Renal cortical epithelial cell (primary cell): ENCODE data around the gene RABEP1. TPM values are rescaled to one million over a fixed set of nuclear protein-coding genes. Genes with fewer than 3 reads are reported as not detected.

Source experiments
- DNase-seq: peaks from one replicate; pipeline ENCODE4 v3.0.0-alpha.2; 2011; ENCODE audit warnings: low read depth
- total RNA-seq: library from RNA; depleted of rRNA; stranded (reverse); fragments of >200 nt; gene quantifications from 2 replicates; pipeline ENCODE4 v1.2.3, GENCODE V29; 2014

The RABEP1 gene
- total RNA-seq, 1 donor from 2014 or later, result 77.1 TPM

DNA sequence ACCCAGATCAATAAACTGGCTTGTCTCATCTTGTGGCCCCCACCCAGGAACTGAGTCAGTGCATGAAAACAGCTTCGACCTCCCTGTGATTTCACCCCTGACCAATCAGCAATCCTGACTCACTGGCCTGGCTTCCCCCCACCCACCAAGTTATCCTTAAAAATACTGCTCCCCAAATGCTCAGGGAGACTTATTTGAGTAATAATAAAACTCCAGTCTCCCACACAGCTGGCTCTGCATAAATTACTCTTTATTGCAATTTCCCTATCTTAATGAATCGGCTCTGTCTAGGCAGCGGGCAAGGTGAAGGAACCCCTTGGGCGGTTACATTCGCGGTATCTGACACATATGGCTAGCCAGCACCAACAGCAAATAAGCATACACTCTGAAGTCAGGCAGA lies 9.8 kb upstream of the RABEP1 start:
- no peak for DNase-seq

DNA sequence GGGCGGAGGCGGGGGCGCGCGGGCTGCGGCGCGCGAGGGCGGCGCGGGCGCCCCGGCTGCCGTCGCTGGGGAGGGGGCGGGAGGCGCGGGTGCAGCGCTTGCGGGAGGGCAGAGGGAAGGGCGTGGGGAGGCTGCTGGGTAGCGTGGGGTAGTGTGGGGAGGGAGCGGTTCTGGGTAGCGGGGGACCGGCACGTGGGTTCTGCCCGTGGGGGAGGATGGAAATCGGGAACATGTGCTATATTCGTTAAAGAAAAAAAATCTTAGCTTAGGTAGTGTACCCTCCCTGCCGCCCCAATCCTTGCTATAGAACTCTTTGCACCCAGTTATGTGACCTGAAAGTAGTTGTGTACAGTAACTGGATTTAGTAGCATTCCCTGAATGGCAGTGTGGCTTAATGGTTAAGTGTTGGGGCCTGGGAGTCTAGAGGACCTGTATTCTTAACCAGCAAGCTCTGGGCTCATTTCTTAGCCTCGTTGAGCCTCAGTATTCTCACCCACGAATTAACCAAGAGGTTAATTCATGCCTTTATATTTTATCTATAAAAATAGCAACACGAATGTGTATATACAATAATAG lies 646 bp downstream of the RABEP1 start:
- DNase-seq, result no peak

DNA sequence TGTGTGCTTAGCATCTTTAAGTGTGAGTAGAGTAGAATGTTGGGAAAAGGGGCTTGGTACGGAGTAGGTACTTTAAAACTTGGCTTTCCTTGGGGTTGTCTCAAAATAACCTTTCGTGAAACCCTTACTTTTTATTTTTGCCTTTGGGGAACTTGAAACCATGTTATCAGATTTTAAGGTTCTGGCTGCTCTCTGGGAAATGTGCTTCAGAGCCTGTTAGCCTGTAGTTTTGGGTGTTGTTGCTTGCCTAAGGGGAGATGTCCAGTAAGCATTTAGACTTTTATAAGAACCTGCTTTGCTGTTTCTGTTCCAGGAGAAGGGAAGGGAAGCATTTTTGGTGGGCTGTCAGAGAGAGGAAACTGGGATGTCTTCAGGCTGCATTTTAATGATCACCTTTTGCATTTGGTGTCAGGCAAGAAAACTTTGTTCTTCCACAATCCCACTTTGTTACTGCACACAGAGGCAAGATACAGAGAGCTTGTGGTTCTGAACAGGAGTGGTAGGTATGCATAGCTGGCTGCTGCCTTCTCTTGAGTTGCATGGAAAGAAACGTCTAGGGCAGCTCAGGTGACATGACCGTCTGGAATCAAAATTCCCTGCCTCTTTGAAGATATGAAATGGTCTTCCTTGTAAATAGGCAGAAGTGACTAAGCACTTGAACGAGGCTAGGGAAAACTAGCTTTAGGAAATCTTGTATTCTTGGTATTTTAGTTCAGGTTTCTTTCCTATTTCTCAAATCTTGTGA lies 1.7 kb downstream of the RABEP1 start:
- DNase-seq, result peak; percentile 31

DNA sequence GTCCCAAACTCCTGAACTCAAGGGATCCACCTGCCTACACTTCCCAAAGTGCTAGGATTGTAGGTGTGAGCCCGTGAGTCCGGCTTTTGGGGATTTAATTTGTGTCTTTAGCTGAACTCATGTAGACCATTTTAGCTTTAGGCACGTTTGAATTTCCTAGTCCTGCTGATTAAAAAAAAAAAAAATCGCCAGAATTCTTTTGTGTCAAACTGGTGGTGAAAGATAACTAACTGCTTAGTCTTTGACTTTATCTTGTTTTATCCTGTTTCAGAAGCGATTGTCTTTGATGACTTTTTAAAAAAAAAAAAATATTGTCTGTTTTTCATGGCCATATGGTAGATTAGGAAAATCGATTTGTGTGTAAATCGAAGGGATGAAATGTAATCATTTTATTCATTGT lies 2.6 kb downstream of the RABEP1 start:
- no peak for DNase-seq

DNA sequence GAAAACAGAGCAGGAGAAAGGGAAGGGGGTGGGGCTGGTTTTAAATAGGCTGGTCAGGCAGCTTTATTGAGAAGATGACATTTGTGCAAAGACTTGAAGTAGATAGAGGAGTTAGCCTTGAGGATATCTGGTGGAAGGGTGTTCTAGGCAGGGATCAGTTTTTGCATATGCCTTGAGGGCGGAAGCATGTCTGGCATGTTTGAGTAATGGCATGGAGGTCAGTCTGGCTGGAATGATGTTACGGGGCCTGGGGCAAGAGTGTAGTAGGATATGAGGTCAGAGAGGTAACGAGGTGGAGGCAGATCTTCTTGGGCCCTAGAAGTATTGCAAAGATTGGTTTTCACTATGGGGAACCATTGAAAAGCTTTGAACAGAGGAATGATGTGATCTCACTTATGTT lies 4.8 kb downstream of the RABEP1 start:
- DNase-seq, result no peak

DNA sequence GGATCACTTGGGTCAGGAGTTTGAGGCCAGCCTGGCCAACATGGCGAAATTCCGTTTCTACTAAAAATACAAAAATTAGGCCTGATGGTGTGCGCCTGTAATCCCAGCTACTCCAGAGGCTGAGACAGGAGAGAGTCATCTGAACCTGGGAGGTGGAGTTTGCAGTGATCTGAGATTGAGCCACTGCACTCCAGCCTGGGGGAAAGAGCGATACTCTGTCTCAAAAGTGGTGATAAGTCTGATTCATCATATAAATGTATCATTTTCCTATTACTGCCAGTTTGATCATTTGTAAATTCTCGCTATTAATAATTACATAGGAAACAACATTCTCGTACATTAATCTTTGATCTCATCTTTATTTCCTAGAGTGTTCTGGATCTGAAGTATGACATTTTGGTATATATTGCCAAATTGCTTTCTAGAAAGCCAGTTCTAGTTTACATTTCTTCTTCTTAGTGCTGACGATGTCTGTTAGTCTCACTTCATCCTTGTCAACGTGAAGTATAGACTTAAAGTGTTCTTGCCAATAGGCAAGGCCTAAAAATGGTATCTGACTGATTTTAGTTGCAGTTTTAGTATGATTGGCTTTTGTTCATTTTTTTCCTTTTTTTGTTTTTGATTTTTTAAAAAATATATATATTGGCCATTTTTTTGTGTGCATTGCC lies 9.7 kb downstream of the RABEP1 start:
- no peak for DNase-seq

DNA sequence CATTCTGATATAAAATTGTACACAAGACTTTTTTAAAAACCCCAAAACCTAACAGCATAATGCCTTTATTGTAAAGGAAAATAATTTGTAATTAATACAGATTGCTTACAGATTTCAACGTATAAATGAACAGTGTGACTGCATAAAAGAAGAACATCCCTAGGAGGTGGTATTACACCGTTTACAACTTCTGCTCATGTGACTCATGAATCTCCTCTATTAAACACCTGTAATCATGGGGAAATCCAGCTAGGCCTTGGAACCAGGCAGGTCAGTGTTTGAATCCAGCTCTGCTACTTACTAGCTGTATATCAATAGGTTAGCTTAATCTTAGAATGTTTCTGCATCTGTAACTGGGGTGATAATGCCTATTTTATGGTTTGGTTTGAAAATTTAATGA lies 15.2 kb downstream of the RABEP1 start:
- DNase-seq, result peak; percentile 39

DNA sequence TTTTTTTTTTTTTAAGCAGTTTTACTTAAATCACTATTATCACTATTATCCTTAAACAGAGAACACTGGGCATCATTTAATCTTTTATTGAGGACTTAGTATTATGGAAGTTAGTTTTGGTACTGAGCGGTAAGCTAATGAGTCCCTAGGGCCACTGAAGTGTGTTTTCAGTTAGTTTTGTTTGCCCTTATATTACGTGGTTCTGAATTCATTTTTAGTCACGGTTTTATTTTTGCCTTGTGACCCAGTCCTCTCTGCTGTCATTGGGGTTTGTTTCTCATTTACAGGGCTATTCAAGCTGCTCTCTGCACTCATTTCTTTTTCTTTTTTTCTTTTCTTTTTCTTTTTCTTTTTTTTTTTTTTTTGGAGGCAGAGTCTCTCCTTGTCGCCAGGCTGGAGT lies 17.3 kb downstream of the RABEP1 start:
- no peak for DNase-seq

DNA sequence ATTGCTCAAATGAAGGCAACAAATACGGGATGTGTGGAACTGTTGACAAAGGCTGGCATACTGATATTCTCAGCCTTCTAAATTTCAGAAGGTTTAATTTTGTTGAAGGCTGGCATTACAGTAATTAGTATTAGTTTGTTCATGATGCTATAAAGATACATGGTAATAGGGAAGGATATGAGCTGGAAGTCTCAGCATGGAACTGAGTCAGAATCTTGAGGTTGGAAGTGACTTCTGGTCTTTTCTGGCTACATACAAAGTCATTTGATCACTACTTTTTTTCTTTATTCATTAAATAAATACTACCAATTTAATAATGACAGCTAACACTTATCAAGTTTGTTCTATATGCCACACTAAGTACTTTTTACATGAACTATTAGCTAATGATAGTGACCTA lies 22.6 kb downstream of the RABEP1 start:
- DNase-seq, result no peak

DNA sequence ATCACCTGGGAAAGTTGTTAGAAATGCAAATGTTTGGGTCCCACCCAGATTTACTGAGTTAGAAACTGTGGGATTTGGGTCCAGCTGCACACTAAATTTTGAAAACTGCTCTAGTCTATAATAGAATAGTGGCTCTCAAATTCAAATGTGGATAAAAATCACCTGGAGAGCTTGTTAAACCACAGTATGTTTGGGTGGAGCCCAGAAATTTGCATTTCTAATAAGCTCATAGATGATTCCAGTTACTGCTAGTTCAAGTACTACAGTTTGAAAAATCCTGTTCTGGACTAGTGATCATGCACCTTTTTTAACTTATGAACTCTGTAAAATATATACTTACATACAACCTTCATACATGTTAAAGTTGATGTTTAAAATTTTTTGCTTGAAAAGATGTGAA lies 27.8 kb downstream of the RABEP1 start:
- DNase-seq, result no peak

DNA sequence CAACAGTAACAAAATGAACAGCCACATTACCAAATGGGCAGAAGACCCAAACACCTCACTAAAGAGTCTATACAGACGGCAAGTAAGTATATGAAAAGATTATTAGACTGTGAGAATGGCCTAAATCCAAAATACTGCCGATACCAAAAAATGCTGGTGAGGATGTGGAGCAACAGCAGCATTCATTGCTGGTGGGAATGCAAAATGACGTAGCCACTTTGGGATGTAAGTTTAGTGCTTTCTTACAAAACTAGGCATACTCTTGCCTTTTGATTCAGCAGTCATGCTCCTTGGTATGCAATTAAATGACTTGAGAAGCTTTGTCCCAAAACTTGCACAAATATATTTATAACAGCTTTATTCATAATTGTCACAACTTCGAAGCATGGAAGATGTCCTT lies 43.8 kb downstream of the RABEP1 start:
- DNase-seq, result no peak

DNA sequence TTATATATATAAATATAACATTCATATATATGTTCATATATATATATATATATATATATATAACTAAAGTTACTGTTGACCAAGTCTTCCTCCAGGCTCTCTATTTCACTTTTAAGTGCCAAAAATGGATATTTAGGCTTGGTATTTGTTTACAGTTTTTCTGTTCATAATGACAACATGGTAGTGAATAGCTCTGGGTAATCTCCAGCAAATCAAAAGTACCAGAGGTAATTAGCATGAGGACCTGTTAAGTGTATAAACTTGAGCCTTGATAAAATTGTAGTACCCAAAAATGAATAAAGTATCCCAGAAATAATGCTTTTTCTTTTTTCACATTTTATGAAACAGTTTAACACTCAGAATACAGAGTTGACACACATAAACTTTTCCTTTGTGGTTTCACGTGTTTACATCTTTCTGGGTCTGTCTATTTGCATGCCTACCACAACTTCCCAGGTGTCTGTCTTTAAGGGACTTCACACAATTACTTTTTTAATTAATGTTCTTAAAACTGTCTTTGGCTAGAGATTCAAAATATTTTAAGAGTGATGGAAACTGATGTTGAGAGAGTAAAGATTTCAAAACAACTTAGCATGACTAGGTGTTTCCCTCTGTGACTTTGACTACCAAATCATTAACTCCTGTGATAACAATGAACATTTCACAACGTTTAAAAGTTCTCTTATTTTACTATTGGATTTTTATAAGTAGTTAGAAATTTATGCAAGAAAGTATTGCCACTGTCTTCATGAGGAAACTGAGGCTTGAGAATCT lies 47.9 kb downstream of the RABEP1 start:
- peak; percentile 66 for DNase-seq

DNA sequence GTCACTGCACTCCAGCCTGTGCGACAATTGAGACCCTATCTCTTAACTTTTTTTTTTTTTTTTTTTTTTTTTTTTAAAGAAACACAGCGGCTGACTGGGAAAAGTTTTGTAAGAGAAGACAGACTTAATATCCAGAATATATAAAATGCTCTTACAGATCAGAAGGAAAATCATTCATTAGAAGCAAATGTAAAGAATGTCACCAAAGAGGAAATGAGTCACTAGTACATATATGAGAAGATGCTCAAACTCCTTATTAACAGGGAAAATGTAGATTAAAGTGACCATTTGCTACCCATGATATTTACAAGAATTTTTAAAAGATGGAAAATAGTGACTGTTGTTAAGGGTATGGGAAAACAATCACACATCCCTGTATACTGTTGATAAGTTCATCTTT lies 48.9 kb downstream of the RABEP1 start:
- DNase-seq, result no peak

DNA sequence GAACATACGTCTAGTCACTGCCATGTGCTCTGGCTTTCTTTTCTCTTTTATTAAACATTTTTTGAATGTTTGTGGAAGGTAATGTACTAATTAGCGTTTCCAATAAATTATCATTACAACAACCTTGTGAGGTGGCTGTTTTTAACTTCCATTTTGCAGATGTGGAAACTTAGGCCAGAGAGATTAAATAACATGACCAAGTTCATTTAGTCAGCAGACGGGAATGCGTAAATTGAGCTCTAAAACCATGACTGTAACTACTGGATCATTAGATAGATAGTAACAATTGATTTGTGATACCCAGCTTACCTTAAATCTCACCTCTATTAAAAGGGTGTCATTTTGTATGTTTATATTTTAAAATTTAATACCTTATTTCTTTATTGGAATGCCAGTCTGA lies 49.4 kb downstream of the RABEP1 start:
- DNase-seq, result no peak

DNA sequence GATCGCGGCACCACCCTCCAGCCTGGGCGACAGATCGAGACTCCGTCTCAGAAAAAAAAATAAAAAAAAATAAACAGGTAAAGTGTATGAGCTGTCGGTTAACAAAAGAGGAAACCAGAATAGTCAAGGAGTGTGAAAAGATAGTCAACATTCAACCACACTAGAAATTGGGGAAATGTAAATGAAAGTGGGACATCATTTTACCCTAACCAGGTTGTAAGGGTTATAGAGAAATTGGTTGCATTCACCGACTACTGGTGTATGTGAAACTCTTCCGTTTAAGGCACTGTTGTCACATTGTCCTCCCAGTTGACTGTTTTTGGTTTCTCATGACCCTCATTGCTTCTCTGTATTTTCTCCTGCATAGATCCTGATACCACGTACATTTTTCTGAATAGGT lies 62.8 kb downstream of the RABEP1 start:
- DNase-seq, result no peak

DNA sequence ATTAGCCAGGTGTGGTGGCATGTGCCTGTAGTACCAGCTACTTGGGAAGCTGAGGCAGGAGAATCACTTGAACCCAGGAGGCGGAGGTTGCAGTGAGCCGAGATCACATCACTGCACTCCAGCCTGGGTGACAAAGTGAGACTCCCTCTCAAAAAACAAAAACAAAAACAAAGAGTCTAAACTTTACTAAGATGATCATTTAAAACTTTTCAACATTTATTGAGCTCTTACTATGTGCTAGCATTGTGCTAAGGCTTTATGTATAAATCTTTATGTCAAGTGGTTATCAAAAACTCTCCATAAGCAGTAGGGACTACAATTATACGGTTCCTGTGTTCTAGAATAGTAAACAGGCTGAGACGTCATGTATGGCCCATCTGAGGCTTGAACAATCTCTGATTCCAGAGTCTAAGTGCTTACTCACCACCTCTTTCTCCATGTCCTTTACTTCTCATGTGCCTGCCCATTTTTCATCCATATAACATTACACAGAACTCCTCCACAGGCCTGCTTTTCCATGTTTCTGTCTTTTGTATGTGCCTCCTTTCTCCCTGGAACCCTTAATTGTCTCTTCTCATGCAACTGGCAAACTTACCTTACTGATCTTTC lies 70.7 kb downstream of the RABEP1 start:
- no peak for DNase-seq

DNA sequence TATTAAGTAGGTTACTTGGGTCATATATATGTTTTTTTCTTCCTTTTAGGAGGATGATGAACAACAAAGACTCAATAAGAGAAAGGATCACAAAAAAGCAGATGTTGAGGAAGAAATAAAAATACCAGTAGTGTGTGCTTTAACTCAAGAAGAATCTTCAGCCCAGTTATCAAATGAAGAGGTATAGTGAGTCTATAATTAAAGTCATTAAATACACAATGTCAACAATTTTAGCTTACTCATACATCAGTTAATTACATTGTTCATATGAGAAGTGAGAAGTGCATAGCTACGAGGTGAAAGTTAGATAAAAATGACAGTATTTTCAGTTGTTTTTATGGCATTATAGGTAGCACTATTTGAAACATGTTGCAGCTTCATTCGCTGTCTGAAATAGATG lies 72.2 kb downstream of the RABEP1 start:
- no peak for DNase-seq

DNA sequence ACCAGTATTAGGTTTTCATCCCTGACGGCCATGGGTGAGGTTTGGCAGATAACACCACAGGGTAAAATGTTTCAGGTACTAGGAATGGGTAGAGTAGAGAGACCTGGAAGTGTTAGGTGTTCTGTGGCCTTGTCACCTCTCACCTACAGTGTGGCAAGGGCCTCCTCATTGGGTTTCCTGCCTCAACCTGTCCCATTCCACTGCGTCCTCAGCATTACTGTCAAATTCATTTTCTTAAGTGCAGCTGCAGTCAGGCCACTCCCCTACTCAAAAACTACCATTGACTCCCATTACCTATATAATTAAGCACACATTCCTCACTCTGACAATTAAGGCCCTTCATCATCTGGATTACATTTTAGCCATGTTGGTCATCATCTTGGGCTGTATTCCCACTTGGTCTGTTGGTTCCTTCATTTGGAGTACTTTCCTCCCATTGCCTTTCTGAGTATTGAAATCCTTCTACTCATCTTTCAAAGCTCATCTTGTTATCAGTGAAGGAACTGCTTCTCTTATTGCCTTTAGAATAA lies 72.9 kb downstream of the RABEP1 start:
- DNase-seq, result no peak

DNA sequence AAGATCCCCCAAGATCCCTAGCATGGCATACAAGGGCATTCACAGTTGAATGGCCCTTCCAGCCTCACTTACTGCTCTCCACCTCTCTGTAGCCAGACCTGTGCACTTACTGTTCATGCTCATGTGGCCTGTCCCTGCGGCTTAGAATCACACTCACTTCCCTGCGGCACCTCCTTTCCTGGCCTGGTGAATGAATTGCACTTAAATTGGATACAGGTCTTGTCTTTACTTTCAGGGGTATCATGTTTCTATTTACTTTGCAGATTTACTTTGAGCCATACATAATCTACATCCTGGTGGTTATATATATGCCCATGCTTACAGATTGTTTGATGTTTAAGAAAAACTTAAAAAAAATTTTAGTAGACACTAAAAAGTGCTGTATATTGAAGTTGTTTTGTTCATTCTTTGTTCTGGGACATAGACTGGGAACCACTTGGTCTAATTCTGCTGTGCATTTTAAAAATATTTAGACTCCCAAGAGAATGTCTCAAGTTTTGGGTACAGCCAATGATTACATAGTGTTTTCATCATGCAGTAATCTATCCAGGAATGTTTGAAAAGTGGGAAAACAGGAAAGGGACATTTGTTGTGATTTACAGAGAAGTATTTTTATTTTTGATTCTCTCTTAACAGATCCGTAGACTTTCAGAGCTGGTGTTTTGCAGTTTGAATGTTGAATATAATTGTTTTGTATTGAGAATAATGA lies 73.5 kb downstream of the RABEP1 start:
- DNase-seq, result no peak

DNA sequence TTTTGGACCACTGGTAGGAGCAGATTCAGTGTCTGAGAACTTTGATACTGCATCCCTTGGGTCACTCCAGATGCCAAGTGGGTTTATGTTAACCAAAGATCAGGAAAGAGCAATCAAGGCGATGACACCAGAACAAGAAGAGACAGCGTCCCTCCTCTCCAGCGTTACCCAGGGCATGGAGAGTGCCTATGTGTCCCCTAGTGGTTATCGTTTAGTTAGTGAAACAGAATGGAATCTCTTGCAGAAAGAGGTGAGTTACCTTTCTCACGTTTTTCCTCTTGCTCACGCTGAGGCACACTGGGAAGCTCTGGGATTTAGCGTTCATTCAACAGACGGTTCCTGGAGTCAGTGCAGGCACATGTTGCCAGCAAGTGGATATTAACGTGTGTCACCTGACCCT lies 79.3 kb downstream of the RABEP1 start:
- DNase-seq, result no peak

DNA sequence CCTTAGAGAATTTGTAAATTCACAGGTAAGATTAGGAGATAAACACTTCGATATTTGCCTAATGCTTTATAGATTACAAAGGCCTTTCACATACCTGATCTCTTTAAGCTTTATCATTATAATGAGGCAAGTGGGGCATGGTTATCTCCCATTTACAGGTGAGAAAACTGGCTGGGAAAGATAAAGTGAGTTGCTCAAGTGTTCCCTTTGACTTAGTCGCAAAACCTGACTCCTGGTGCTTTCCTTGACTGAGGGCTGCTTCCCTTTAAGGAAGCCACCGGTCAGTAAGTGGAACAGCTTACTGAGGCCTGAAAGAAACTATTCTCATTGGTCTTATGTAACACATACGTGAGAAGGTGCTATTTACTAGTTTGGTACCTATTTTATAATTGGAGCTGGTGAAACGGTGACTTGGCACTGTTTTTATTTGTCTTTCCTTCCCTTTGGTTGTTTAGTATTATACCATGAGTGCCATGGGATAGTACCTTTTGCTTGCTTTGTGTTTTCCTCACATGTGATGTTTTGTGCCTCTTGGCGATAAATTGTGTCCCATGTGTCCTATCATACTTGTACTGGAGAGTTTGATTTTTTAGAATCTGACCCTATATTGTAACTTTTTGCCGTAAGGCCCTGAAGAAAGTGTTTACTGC lies 80.2 kb downstream of the RABEP1 start:
- no peak for DNase-seq
